SU-DHL-6 (cell line): Measurements from ENCODE around the gene KSR2.

Source experiments
- CTCF ChIP-seq: fragments of 200-600 bp; sonication (generic); IDR thresholded peaks from one replicate; pipeline ENCODE4 v1.5.1; 2017; ENCODE audit warnings: antibody characterized with exemption, mild to moderate bottlenecking, low read length, moderate library complexity; ENCODE audit not compliant: insufficient read depth, poor library complexity, severe bottlenecking
- EZH2phosphoT487 ChIP-seq: fragments of 200-600 bp; sonication (generic), shearing (Covaris generic); conservative IDR thresholded peaks from 2 replicates; pipeline ENCODE4 v1.6.1; 2018; ENCODE audit warnings: mild to moderate bottlenecking, antibody characterized with exemption, low read length, moderate library complexity, mixed read lengths

DNA sequence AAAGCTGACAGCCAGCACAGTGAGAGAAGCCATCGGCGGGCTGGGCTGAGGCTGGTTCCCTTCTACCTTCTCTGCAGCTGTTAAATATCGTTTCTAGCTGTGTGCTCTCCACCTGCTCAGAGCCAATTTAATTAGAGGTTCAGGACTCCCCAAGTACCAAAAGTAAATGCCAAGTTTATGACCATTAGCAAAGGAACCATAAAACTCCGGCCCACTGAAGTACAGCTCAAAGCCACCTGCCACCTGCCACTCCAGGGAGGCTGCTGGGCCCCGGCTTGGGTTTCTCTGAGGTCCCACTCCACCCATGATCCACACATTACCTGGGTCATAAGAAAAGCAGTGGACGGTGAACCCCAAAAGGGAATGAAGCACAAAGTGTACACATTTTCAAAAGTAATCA lies 272.8 kb downstream of the KSR2 start:
- TF ChIP-seq CTCF, result no peak
- TF ChIP-seq EZH2phosphoT487, result no peak
